GM18858 (cell line): ENCODE data around the gene SERHL2.
"Not testable (repeated sequence)": the region's sequence is repeated elsewhere in the genome, so short reads cannot be mapped to it uniquely, and the experiment has no call there.

ENCODE experiments used
- ATAC-seq: cut with Tn5 transposase; IDR thresholded peaks from one replicate; pipeline ENCODE4 v1.9.1; 2021; ENCODE audit not compliant: unreplicated experiment

Gene SERHL2

DNA sequence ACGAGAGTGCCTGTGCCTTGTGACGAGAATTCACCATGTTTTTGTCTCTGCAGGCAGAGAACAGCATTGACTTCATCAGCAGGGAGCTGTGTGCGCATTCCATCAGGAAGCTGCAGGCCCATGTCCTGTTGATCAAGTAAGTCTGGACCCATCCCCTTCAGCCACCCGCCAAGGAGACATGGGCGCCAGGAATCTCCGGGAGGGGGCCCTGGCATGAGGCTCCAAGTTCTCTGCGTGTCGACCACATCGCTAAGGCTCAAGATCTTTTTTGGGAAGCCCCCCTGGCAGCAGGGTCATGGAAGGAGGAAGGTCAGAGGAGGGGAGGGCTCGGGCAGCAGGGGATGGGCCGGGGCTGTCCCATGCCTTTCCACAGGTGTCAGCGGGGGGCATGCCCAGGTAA lies 17.3 kb downstream of the SERHL2 start:
- not testable (repeated sequence) for ATAC-seq

DNA sequence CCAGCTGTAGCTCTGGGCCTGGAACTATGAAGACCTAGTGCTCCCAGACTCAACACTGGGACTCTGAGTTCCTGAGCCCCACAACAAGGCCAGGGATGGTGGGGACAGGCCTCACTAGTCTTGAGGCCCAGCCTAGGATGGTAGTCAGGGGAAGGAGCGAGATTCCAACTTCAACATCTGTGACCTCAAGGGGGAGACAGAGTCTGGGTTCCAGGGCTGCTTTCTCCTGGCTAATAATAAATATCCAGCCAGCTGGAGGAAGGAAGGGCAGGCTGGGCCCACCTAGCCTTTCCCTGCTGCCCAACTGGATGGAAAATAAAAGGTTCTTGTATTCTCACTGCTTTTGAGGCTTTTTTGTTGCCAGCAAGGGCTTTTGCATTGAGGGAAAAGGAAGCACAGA lies 20.3 kb downstream of the SERHL2 start:
- ATAC-seq, result not testable (repeated sequence)

DNA sequence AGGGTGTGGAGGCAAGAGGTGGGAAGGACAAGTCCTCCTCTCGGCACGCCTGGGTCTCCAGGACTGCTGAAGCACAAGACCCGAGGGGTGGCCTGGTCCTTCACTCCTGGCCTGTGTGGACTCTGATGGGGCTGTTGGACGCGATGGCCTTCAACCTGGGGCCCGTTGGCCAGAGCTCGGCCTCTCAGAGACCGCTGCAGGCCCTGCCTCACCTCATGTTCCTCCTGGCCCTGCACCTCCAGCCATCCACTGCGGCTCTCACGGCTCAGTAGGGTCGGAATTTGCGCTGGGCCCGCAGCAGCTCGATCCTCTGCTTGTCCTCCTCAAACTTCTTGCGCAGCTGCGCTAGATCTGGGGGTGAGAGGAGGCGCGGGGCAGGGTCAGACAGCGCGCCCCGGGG lies 20.7 kb downstream of the SERHL2 start:
- not testable (repeated sequence) for ATAC-seq

DNA sequence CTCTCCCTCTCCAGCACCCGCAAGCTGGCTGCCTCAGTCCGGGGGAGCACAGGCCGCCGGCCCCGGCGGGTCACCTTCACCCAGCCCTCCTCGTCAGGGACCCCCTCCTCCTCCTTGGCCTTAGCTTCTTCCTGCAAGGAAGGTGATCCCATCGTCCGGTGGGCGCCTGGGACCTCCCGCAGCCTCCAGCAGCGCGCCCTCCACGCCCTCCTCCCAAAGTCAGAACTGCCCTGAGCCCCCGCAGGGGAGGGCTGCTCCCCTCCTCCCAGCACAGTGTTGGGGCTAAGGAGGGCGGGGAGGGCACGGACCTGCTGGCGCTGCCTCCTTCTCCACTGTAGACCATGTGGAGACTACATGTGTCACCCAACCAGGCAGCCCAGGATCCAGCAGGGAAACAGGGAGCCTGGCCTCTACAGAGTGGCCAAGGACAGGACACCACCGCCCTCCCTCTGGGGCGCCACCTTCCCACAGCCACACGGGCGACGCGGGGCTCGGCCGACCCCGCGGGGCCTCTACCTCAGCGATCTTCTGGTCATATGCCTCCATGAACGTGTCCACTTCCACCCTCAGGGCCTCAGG lies 22.3 kb downstream of the SERHL2 start:
- ATAC-seq, result not testable (repeated sequence)

DNA sequence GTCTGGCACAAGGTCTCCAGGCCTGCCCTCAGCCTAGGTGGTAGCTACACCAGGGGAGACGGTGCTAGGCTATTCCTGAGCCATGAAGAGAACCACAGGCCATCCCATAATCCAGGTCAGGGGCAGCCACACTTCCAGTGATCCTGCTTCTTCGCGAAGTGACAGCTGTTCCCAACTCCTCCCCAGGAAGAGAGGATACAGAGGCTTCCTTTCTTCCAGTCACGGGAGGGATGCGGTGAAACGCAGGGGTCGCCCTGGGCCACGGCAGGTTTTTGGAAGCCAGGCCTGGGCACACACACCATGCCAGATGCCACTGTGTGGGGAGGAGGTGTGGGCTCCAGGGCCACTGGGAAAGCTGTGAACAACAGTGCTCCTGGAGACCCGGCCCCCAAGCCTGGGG lies 23.4 kb downstream of the SERHL2 start:
- not testable (repeated sequence) for ATAC-seq

DNA sequence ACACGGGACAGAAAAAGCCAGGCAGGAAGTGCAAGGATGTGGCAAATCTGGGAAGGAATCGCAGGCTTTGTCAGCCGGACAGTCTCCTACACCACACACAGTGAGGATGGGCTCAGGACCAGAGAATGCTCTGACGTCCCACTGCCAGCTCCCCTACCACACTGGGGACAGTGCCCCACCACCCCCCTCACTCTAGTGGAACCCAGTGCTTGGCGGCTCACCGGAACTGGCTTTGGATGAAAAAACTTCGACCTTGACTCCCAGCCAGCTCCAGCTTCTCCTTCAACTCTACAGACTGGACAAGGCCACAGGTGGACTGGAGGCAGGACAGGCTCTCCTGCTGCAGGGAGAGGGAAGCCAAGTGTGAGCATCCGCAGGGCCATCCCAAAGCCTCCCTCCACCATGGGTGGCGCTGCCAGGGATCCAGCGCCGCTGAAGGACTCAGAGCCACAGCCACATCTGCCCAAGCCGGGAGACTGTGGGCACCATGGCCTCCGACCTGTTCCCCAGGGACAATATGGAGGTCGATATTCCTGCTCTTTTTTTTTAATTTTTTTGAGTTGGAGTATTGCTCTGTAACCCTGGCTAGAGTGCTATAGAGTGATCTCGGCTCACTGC lies 24.0 kb downstream of the SERHL2 start:
- no peak for ATAC-seq

DNA sequence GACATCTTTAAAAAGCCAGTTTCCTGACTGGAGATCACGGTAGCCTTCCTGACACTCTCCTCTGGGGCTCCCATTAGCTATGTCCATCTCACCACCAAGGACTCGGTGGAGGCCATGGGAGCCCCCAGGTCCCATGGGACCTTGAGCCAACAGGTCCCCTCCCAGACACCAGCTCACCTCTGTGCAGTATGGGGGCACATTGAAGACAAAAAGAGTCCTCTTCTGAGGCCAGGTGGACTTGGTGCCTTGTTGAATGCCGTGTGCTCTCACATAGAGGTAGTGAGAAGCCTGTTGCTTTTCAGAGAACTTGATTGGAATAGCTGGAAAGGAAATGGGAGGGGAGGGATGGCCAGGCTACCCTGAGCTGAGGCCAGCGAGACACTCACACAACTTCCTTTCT lies 26.3 kb downstream of the SERHL2 start:
- ATAC-seq, result not testable (repeated sequence)

DNA sequence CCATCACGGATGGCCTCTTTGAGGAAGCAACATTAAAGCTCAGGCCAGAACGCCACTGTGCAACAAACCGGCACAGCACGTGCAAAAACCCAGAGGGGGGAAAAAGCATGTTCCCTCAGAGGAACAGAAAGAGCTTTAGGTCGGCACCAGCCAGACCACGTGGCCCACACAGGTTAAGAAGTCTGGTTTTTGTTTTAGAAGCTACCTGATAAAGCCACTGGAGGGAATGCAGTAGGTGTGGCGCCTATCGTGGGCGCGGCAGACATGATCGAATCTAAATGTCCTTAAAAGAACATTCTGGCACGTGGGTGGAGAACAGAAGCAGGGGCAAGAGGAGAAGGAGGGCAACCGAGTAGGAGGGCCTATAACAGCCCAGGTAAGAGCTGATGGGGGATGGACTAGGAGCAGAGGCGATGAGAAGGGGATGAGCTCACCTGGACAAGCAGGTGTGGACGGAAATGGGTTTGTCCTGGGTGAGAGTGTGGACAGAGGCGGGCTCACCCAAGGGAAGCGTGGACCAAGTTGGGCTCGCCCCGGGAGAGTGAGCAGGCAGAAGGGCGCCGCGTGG lies 27.5 kb downstream of the SERHL2 start:
- not testable (repeated sequence) for ATAC-seq

DNA sequence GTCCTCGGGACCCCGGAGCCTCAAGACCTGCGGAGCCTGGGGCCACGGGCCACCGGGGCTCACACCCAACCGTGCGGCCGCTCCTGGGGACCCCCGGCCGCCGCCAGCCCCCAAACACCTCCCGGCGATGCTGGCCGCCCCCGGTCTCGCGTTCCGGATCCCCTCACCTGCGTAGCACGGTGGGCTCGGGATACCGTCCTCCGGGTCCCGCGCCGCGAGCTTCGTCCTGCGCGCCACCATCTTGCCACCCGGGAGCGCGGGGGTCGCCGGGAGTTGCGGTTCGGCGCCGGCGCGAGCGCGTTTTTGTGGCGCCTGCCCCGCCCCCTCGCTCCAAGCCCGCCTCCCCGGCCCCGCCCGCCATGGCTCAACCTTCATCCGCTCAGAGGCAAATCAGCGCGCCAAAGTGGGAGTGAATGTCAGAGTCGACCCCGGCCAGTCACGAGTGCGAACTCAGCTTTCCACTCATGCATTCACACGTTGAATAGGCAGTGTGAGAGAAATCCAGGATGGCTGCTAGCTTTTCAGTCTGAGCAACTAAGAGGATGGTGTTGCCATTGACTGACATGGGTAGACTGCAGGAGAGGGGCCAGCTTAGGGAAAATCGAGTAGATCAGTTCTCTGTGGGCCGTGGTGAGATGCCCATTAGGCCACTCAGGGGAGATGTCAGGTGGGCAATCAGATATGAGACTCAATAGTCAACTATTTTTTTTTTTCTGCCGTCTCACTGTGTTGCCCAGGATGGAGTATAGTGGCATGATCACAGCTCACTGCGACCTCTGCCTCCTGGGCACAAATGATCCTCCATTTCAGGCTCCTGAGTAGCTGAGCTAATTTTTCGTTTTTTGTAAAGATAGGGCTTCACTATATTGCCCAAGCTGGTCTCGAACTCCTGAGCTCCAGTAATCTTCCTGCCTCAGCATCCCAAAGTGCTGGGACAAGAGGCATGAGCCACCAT lies 28.3 kb downstream of the SERHL2 start:
- no peak for ATAC-seq

DNA sequence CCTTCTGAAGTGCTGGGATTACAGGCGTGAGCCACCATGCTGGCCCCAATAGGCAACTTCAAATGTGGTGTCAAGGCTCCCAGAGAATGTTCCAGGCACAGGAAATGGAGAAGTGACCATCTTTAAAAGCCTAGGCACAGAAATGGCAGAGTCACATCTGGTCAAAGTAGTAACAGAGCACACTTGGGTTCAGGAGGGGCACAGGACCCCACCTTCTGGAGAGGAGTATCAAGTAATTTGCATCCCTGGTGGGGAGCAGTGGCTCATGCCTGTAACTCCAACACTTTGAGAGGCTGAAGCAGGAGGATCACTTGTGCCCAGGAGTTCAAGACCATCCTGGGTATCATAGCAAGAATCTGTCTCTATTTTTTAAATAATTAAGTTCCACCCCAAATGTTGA lies 29.2 kb downstream of the SERHL2 start:
- ATAC-seq, result no peak

DNA sequence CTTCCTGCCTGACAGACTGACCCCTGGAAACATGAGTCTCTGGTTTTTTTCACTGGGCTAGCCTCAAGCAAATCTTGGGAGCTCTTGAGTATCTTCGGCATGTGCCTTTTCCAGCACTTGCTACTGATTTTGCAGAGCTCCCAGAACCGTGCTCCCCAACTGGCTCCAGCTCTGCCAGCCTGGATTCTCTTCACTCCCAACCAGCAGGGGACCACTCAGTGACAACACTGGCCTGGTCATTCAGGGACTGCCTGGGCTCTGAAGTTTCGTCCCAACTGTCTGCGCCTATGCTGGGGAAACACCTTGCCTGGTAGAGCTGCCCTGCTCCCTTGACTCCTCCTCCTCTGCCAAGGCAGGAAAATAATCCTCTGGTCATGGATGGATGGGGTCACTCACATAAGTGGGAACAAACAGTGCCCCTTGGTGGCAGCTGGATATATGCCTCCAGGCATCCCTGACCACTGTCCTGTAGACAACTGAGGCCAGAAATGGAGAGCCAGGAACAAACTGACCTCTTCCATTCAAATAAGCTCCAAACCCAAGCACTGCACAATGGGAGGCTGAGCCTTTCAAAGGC lies 30.7 kb downstream of the SERHL2 start:
- no peak for ATAC-seq

DNA sequence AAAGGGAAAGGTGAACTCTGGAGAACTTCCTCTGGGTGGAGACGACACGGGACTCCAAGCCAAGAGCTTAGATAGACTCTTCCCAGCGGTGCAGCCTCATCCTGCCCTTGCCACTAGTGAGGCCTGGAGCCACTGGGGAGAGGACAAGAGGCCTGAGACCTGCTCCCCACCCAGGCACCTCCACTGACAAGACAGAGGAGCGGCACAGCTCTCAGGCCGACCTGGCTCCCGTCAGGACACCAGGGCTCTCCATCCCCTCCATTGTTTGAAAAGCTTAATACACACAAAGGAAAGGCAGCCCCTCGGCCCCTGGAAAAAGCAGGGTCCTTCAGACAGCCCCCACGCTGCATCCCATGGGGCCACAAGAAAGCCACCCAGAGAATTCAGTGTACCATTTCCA lies 31.3 kb downstream of the SERHL2 start:
- no peak for ATAC-seq

DNA sequence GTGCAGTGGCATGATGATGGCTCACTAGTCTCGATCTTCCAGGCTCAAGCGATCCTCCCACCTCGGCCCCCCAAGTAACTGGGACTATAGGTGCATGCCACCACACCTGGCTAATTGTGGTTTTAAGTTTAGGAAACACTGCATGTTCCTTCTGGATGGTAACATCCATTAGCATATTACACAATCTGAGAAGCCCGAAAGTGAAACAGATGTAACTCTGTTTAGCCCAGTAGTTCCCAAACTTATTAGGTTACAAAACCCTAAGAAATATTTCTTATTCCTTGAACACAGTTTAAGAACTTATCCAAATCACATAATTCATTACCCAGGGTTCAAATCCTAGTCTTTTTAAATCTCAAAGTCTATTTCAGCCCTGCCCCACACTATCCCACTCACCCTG lies 32.6 kb downstream of the SERHL2 start:
- no peak for ATAC-seq

DNA sequence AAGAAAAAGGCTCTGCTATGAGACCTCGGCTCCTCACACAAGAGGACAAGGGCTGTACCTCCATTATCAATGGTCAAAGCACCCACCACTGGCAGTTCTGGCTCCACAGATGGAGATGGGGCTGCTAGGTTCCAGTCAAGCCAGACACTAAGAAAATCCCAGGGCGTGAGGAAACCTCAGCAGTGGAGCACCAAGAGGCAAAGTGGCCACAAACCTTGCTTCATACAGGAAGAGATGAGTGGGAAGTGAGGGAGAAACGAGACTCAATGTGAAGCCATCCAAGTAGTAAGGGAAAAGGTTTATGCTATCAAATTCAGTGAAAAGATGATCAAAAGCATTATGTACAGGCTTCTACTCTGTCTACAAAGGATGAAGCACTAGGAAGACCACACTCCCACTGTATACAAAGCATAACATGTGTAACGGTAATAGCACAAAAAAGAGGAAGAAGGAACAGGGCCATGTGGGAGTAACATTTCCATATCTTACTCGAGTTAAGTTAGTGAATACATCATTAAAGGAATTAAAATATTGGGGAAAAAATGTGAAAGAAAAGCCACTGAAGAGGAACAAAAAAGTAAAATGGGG lies 33.9 kb downstream of the SERHL2 start:
- no peak for ATAC-seq

DNA sequence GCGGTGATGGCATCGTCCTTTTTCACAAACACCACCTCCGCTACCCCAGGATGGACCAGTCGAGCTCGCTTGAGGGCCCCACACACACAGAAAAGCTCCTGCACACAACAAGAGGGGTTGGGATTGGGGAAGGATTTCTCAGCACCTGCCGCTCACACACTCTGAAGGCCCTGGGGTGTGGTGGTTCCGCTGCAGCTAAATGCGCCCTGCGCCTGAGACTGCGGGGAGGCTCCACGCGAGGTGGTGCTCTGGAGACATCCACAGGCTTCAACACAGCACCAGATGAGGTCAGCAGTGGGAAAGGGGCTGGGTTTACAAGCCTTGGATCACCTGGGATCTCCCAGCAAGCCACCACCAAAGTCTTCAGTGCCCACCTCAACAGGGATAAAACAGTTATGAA lies 38.2 kb downstream of the SERHL2 start:
- no peak for ATAC-seq

DNA sequence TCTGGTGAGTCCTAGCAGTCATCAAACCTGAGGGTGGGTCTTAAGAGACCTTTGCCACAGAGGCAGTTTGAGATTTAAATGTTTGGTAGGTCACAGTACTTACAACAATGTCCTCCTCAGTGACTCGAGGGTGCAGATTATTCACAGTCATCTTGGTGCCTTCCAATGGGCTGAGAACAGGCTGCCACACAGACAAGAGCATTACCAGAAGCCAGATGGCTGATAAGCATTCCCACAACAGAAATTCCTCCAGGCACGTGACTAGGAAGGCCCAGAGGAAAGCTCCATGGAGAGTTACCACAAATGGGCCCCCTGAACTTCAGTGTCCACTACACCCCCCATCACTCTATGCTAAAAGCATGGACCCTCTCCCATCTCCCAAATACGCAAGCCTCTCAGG lies 41.7 kb downstream of the SERHL2 start:
- no peak for ATAC-seq

DNA sequence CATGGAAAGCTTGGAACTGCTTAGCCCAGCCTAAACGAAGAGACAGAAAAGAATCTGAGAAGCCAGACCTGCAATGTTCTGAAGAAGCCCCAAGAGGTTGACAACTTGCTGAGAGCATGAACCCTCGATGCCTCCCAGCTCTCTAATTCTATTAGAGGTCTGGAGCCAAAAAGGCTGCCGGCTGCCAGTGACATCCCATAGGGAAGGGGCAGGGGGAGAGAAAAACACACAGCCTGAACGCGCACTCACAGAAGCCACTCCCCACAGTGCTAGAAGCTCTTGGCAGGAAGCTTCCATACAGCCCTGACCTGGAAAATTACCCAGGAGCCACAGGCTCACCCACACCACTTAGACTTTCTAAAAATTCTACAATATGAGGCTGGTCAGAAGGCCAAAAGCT lies 42.6 kb downstream of the SERHL2 start:
- ATAC-seq, result no peak

DNA sequence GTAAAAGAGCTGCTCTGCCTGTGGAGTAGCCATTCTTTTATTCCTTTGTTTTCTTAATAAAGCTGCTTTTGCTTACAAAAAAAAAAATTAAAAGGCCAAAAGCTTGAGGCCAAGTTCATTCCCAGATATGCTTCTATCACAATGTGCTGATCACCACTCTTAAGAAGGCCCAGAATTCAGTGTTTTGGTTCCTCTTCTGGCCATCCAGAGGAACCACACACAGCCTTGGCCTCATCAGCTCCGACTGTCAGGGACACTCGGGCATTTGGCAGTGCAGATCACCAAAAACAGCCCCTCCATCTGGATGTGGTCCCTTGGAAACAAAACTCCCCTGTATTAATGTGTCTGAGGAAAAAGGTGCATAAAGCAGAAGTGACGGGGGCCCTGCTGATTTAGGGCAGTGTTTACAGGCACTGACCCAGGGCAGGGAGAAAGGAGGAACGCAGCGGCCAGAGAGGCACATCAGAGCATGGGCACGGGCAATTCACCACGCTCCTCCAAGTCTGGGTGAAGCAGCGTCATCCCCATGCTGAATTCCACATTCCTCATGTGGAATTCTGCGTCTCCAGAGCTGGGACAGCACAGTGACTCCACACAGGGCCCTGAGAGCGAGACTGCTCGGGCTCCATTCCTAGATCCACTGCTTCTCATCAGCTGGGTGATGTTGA lies 43.2 kb downstream of the SERHL2 start:
- ATAC-seq, result no peak

DNA sequence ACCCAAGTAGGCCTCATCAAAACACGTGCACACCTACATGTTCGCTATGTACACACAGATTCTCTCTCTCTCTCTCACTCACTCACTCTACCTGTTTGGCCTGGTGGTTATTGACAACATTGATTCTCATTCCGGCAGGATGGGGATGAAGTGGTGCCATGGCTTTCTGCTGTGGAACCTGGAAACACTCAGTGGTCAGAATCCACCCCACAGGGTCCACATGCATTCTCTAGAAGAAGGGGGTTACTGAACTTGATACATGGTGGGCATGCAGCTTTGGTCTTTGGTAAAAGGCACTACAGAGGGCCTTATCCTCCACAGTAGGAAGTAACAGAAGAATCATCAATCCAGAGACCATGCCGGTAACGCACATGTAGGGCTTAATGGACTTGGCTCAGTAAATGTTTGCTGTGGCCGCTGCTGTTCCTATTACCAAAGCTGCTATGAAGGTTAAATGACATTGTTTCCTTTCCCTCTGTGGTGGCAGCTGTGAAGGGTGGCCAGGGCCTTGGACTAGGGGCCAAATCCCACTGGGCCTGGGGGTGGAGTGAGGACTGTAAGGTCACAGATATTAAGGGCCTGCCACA lies 48.2 kb downstream of the SERHL2 start:
- no peak for ATAC-seq

DNA sequence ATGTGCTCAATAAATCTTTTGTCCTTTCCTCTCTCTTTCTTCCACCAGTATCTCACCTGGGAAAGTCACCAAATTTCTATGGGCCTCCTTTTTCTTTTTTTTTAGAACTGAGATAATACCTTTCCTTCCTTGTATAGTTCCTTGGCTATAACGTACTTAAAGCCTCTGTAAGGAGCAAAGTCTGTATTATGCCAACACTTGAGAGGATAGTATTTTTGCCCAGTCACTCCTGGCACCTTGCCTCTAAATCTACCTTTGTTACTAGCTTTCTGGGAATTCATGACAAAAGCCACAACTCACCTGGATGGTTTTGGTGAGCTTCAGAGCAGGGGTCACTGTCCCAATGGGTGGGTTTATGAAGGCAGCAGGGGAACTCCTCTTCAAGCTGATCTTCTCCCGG lies 48.7 kb downstream of the SERHL2 start:
- no peak for ATAC-seq
